HG03378 (cell line): ENCODE results near the gene SEC14L6.

Experiments used
- ATAC-seq: cut with Tn5 transposase; IDR thresholded peaks from one replicate; pipeline ENCODE4 v1.9.1; 2021; ENCODE audit warnings: mild to moderate bottlenecking, moderate library complexity; ENCODE audit not compliant: unreplicated experiment

The SEC14L6 gene

GRCh38 chr22:30546616-30547015 is at the start of gene SEC14L6:
Gene SEC14L6 (minus strand): TSS chr22:30546741. CDS start chr22:30546682, 59 bp downstream.
- no peak for ATAC-seq

GRCh38 chr22:30596199-30596598 is 49.7 kb upstream of the SEC14L6 start:
- ATAC-seq: no peak

- peak; percentile 1 for ATAC-seq
Measured at GRCh38 chr22:30592360-30592713, 45.8 kb upstream of the SEC14L6 start.

- ATAC-seq: peak; percentile 87
Measured at GRCh38 chr22:30591588-30592359, 45.2 kb upstream of the SEC14L6 start, which contains the start of gene PES1. Gene PES1 (minus strand): TSS chr22:30591910. CDS start chr22:30591833, 77 bp downstream.

GRCh38 chr22:30591191-30591587 is 44.6 kb upstream of the SEC14L6 start:
- ATAC-seq: no peak

- no peak for ATAC-seq
Measured at GRCh38 chr22:30586414-30586813, 39.9 kb upstream of the SEC14L6 start.

GRCh38 chr22:30584441-30584840 is 37.9 kb upstream of the SEC14L6 start:
- no peak for ATAC-seq

- ATAC-seq: no peak
Measured at GRCh38 chr22:30582788-30583545, 36.4 kb upstream of the SEC14L6 start.

GRCh38 chr22:30582051-30582450 is 35.5 kb upstream of the SEC14L6 start:
- ATAC-seq: no peak

- ATAC-seq: no peak
Measured at GRCh38 chr22:30580896-30581295, 34.4 kb upstream of the SEC14L6 start.

- ATAC-seq: no peak
Measured at GRCh38 chr22:30578481-30578880, 31.9 kb upstream of the SEC14L6 start.

GRCh38 chr22:30575859-30576258 is 29.3 kb upstream of the SEC14L6 start:
- no peak for ATAC-seq

GRCh38 chr22:30574997-30575671 is 28.6 kb upstream of the SEC14L6 start:
- no peak for ATAC-seq

GRCh38 chr22:30574095-30574981 is 27.8 kb upstream of the SEC14L6 start, which contains the start of gene GAL3ST1:
Gene GAL3ST1 (minus strand): TSS chr22:30574665. CDS start chr22:30557392, 17,273 bp downstream.
- no peak for ATAC-seq

- no peak for ATAC-seq
Measured at GRCh38 chr22:30573594-30574094, 27.1 kb upstream of the SEC14L6 start.

GRCh38 chr22:30572840-30573593 is 26.5 kb upstream of the SEC14L6 start:
- no peak for ATAC-seq

- ATAC-seq: no peak
Measured at GRCh38 chr22:30572210-30572609, 25.7 kb upstream of the SEC14L6 start.

GRCh38 chr22:30569674-30570202 is 23.2 kb upstream of the SEC14L6 start:
- no peak for ATAC-seq

- no peak for ATAC-seq
Measured at GRCh38 chr22:30568137-30568805, 21.7 kb upstream of the SEC14L6 start.
